GM12873 (cell line): ENCODE results near the gene TGFA.

Experiments used
- CTCF ChIP-seq: IDR thresholded peaks from 2 replicates; pipeline ENCODE4 v1.5.1; 2012; ENCODE audit warnings: low read depth, mild to moderate bottlenecking, moderate library complexity, low read length, control low read depth; ENCODE audit not compliant: insufficient read depth; ENCODE audit errors: missing control alignments

TGFA gene

DNA sequence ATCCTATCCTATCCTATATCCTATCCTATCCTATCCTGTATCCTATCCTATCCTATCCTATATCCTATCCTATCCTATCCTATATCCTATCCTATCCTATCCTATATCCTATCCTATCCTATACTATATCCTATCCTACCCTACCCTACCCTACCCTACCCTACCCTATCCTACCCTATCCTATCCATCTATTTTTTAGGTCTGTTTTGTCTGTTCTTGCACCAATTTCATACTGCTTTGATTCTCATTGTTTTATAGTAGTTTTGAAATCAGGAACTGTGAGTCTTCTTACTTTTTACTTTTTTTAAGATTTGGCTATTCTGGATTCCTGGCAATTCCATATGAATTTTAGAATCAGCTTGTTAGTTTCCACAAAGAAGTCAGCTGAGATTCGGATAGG lies 118.5 kb downstream of the TGFA start:
- TF ChIP-seq CTCF: no peak

GRCh38 chr2:70433315-70433714 lies 120.3 kb downstream of the TGFA start:
- TF ChIP-seq CTCF: no peak

DNA sequence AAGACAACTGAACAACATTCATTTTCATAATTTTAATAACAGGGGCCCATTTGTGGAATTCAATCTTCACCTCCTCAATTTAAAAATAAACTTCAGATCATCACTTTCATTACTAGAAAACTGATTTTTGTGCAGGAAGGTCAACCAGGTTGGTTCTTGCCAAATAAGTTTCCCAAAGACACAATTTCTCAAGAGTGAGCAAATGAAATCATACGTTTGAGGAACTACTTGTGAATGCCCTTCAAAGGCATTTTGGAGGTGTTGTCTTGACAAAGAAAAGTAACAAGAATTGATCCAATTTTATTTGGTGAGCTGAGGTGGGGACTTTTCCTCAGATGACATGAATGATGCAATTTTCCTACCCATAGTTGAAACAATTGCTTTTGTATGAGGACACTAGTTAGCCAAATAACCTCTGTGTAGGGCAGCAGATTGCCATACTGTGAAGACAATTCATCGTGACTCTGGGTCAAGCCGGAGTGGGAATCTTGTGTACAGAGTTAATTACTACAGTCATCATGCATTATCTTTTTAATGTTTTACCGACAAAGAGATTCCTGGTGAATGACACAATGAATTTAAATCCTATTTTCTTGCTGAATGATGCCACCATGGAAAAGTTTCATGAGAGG lies 121.8 kb downstream of the TGFA start:
- no peak for TF ChIP-seq CTCF

DNA sequence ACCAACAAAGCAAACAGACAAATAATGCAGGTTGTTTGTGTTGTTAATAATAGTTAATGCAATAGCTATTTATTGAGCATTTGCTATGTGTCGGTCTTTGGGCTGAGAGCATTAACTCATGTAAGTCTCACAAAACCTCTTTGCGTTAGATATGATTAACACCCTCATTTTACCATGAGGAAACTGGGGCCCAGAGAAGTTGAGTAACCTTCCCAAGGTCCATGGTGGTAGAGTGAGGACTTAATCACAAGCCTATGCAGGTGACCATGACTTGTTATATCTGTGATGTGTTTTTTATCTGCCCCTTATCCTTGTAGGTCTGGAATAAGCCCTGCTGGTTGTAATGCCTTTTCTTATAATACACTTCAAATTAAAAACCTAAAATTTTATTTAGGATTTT lies 127.3 kb downstream of the TGFA start:
- TF ChIP-seq CTCF: no peak

DNA sequence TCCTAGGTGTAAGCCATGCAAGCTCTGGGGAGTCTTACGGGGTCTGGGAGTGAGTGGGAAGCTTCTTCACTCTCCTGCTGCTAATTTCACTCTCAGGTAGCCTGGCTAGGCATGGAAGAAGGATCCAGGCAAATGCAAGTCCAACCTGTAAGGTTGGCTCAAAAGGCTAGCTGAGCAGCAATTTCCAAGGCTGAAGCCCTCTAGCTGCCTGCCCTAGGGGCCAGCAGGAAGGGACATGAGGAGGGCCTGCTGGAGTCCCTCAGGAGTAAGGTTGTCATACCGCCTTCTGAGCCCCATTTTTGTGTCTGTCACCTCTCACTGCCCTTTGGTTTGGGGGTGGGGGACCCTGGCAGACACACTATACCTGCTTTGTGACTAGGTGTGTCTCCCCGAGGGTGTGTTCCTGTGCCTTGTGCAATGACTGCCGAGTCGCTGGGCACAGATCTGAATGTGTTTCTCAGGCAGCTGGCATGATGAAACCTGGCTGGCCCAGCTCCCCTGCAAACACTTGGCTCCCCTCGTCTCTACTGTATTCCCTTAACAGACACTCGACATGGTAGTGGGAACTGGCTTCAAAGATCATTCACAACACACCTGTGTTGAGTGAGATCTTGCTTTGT lies 127.8 kb downstream of the TGFA start:
- TF ChIP-seq CTCF: no peak

DNA sequence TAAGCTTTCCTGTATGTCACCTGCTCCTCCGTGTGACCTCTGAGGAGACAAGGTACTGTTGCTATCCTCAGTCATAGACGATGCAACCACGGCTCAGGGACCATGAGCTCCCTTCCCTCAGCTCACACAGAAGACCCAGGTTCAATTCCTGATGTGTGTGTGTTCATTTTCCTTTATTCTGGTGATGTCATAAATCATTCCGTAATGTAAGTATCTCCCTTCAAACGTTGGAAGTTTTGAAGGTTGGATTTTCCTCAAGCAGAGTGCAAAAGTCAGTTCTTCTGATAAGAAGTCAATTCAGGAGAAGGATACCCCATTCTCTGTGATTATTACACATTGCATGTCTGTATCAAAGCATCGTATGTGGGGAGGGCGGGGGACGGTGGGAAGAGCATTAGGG lies 132.9 kb downstream of the TGFA start:
- TF ChIP-seq CTCF: no peak

DNA sequence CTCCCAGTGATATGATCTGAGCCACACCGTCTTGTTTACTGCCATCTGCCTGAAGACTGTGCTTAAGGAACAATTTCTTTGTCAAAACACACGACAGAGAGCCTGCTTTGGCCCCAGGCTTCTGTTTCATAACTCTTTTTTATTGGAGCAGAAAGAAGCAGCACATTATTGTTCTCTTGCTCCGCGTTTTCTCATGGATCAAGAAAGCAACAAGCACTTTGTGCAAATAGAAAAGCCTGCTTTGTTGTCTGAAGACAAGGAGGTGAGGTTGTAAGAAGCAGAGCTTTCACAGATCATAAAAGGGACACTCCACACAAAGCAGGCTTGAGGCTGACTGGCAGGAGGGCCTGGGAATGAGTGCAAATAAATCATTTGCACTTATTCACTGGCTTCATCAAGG lies 133.5 kb downstream of the TGFA start:
- TF ChIP-seq CTCF: no peak
